Measurements from ENCODE around the gene TCF7. TPM values are rescaled to one million over a fixed set of nuclear protein-coding genes. Genes with fewer than 3 reads are reported as not detected.

TCF7 gene
- polyA plus RNA-seq, 2 of the 4 experiments (the other 2 are of a cell fraction) = 2.8 to 10.1 TPM

- Histone ChIP-seq H3K4me3 (no peak overlapping the region), H3K27ac (peak overlapping the region in 1 of 2 experiments; percentile 48; a peak in 2 of 6 replicates), H3K4me2 (no peak overlapping the region), H3K9me3 (no peaks in the 10 kb centered on the region), H3K4me1 (peaks cover 17% of the 10 kb centered on the region)
- peak; percentile 65 to 78 for DNase-seq (ENCODE audit: low read depth in 1 of 2, low spot score in 1 of 2)
- TF ChIP-seq EHF (CRISPR knock-in tag; IDR thresholded peaks at IDR 0.05) (no peak), HMGXB4 (CRISPR knock-in tag; IDR thresholded peaks at IDR 0.05; ENCODE audit: borderline replicate concordance) (no peak), CTCF (IDR thresholded peaks at IDR 0.05) (peak; percentile 81), ZSCAN20 (CRISPR knock-in tag; IDR thresholded peaks at IDR 0.05) (no peak), SMC3 (IDR thresholded peaks at IDR 0.05) (peak; percentile 76), CBX2 (IDR thresholded peaks at IDR 0.05; ENCODE audit: borderline replicate concordance, low read depth) (no peak), USF2 (IDR thresholded peaks at IDR 0.05) (no peak), FOXS1 (CRISPR knock-in tag; IDR thresholded peaks at IDR 0.05) (no peak), BCL3 (IDR thresholded peaks at IDR 0.05) (no peak), ZC3H11A (IDR thresholded peaks at IDR 0.05) (no peak), RAD21 (conservative IDR thresholded peaks at IDR 0.05 in 1 of 2, IDR thresholded peaks at IDR 0.05 in 1 of 2) (peak; percentile 49 to 57; a peak in 4 of 5 replicates), POLR2A (IDR thresholded peaks at IDR 0.05; ENCODE audit: low read length) (no peak), ATOH8 (CRISPR knock-in tag; IDR thresholded peaks at IDR 0.05; ENCODE audit: low read depth) (no peak)
- FAIRE-seq = peak; percentile 46
- ChIA-PET POLR2A (interaction anchor here (1.9 kb wide), 1 partner anchor 101 kb away, joined by 10 read pairs; no protein-coding TSS in a partner anchor), CTCF (interaction anchor here (0.6 to 20.9 kb wide), 31 partner anchors 9 to 161 kb away, joined by 3 to 546 read pairs (median 5); partner anchors contain the start of genes SKP1 and TCF7)
- 18% methylated on average over 6 of the region's 8 CpGs for WGBS (ENCODE audit: missing lambda C conversion rate)
- peak; percentile 64 to 87 for ATAC-seq
Observed at GRCh38 chr5:134140530-134141201, 26.2 kb downstream of the TCF7 start.

GRCh38 chr5:134141331-134142050 lies 27.0 kb downstream of the TCF7 start:
- H3K4me3 ChIP-seq = no peak overlapping the region
- no peak for DNase-seq (ENCODE audit: low read depth in 1 of 2, low spot score in 1 of 2)
- H3K27ac ChIP-seq = no peak overlapping the region; a peak in 1 of 6 replicates
- WGBS (ENCODE audit: missing lambda C conversion rate) = 93% methylated on average over 9 of the region's 9 CpGs
- peaks cover 17% of the 10 kb centered on the region for H3K4me1 ChIP-seq
- POLR2A ChIA-PET = interaction anchor here (1.9 kb wide), 1 partner anchor 102 kb away, joined by 10 read pairs; no protein-coding TSS in a partner anchor
- peak; percentile 10 to 25; a peak in 5 of 6 replicates for ATAC-seq
- no peak overlapping the region for H3K4me2 ChIP-seq
- no peak for FAIRE-seq
- no peaks in the 10 kb centered on the region for H3K9me3 ChIP-seq
- CTCF ChIA-PET = interaction anchor here (1.2 to 20.9 kb wide), 17 partner anchors 8 to 148 kb away, joined by 3 to 546 read pairs (median 11); no protein-coding TSS in a partner anchor
- TF ChIP-seq HOXA7 (CRISPR knock-in tag; IDR thresholded peaks at IDR 0.05) = no peak
- no peak for TF ChIP-seq KDM5A (IDR thresholded peaks at IDR 0.05)
- no peak for TF ChIP-seq FOXS1 (CRISPR knock-in tag; IDR thresholded peaks at IDR 0.05)
- TF ChIP-seq E2F6 (IDR thresholded peaks at IDR 0.05; ENCODE audit: borderline replicate concordance, low read depth) = no peak
- TF ChIP-seq ATOH8 (CRISPR knock-in tag; IDR thresholded peaks at IDR 0.05; ENCODE audit: low read depth) = no peak
- TF ChIP-seq RNF2 (IDR thresholded peaks at IDR 0.05; ENCODE audit: borderline replicate concordance, low read depth) = no peak
- no peak for TF ChIP-seq CHD4 (IDR thresholded peaks at IDR 0.05; ENCODE audit: borderline replicate concordance)
- TF ChIP-seq PHF8 (IDR thresholded peaks at IDR 0.05; ENCODE audit: borderline replicate concordance, low read depth) = no peak
- no peak for TF ChIP-seq POLR2A (IDR thresholded peaks at IDR 0.05; ENCODE audit: low read length)
- TF ChIP-seq NR3C1 (IDR thresholded peaks at IDR 0.05) = no peak
- no peak for TF ChIP-seq CHD2 (IDR thresholded peaks at IDR 0.05; ENCODE audit: low read length, partially characterized antibody)
- TF ChIP-seq KDM1A (IDR thresholded peaks at IDR 0.05; ENCODE audit: low read depth) = no peak
- TF ChIP-seq JUNB (IDR thresholded peaks at IDR 0.05) = no peak
- TF ChIP-seq RAD21 (conservative IDR thresholded peaks at IDR 0.05 in 1 of 2, IDR thresholded peaks at IDR 0.05 in 1 of 2) = no peak
- TF ChIP-seq BCL3 (IDR thresholded peaks at IDR 0.05) = no peak
